GM18867 (cell line): ENCODE results near the gene GGCX.

Experiments
- ATAC-seq: cut with Tn5 transposase; IDR thresholded peaks from one replicate; pipeline ENCODE4 v1.9.1; 2021; ENCODE audit warnings: mild to moderate bottlenecking, moderate library complexity; ENCODE audit not compliant: unreplicated experiment

The GGCX gene

GRCh38 chr2:85522090-85522647 is 39.1 kb downstream of the GGCX start:
- no peak for ATAC-seq

- no peak for ATAC-seq
Observed at GRCh38 chr2:85516653-85517389, 44.5 kb downstream of the GGCX start.

GRCh38 chr2:85514323-85514722 is 47.0 kb downstream of the GGCX start:
- no peak for ATAC-seq

- ATAC-seq = no peak
Observed at GRCh38 chr2:85511008-85511811, 50.1 kb downstream of the GGCX start.

- no peak for ATAC-seq
Observed at GRCh38 chr2:85506768-85507181, 54.5 kb downstream of the GGCX start.

GRCh38 chr2:85505551-85506238 is 55.6 kb downstream of the GGCX start:
- ATAC-seq = no peak

- ATAC-seq = no peak
Observed at GRCh38 chr2:85504778-85505261, 56.5 kb downstream of the GGCX start.

GRCh38 chr2:85503851-85504777 is 57.2 kb downstream of the GGCX start:
- ATAC-seq = no peak

- no peak for ATAC-seq
Observed at GRCh38 chr2:85503168-85503850, 58.0 kb downstream of the GGCX start.

GRCh38 chr2:85502720-85503119 is 58.6 kb downstream of the GGCX start:
- no peak for ATAC-seq

- ATAC-seq = no peak
Observed at GRCh38 chr2:85501248-85501647, 60.0 kb downstream of the GGCX start.

GRCh38 chr2:85497944-85498630 is 63.2 kb downstream of the GGCX start:
- ATAC-seq = no peak

- no peak for ATAC-seq
Observed at GRCh38 chr2:85496436-85496835, 64.9 kb downstream of the GGCX start.
